ENCODE data around the gene SLC7A9. TPM values are rescaled to one million over a fixed set of nuclear protein-coding genes. Genes with fewer than 3 reads are reported as not detected.
A peak's percentile ranks its signal among the peaks of the same experiment; 100 is the strongest.
"Not testable (repeated sequence)": the region's sequence is repeated elsewhere in the genome, so short reads cannot be mapped to it uniquely, and the experiment has no call there.

SLC7A9 gene
- total and polyA plus RNA-seq, 5 experiments from 2014 or later = 0.93 to 1.5 TPM; not detected in 3

- H3K4me1 Mint-ChIP-seq, H3K27ac Mint-ChIP-seq, ATAC-seq, H3K27me3 Mint-ChIP-seq, H3K4me3 Mint-ChIP-seq, DNase-seq, H3K36me3 Mint-ChIP-seq, H3K9me3 Mint-ChIP-seq, POLR2A ChIA-PET: not testable (repeated sequence)
Observed at GRCh38 chr19:32867436-32867835, 2.1 kb downstream of the SLC7A9 start.

- DNase-seq (no peak), ATAC-seq (no peak)
- Mint-ChIP-seq H3K9me3 (no peaks in the 10 kb centered on the region), H3K36me3 (no peaks in the 10 kb centered on the region), H3K27ac (no peak overlapping the region), H3K27me3 (no peaks in the 10 kb centered on the region), H3K4me3 (no peak overlapping the region), H3K4me1 (no peaks in the 10 kb centered on the region)
- POLR2A ChIA-PET = interaction anchor here (0.6 kb wide), 1 partner anchor 71 kb away, joined by 4 read pairs; no protein-coding TSS in a partner anchor
Observed at GRCh38 chr19:32866564-32867265, 2.9 kb downstream of the SLC7A9 start.

- POLR2A ChIA-PET = interaction anchor here (0.6 kb wide), 1 partner anchor 71 kb away, joined by 4 read pairs; no protein-coding TSS in a partner anchor
- ATAC-seq = no peak
- no peak for DNase-seq
Observed at GRCh38 chr19:32866061-32866460, 3.5 kb downstream of the SLC7A9 start.

GRCh38 chr19:32865326-32865725 is 4.2 kb downstream of the SLC7A9 start:
- Mint-ChIP-seq H3K27me3 (no peaks in the 10 kb centered on the region), H3K27ac (peak overlapping the region in 1 of 10 donors; percentile 62), H3K9me3 (no peaks in the 10 kb centered on the region), H3K36me3 (no peaks in the 10 kb centered on the region), H3K4me1 (no peaks in the 10 kb centered on the region), H3K4me3 (no peak overlapping the region)
- POLR2A ChIA-PET = no interaction called here
- ATAC-seq (no peak), DNase-seq (no peak)

More at GRCh38 chr19:32866061-32866460, 3.5 kb downstream of the SLC7A9 start:
- Mint-ChIP-seq H3K27me3 (no peaks in the 10 kb centered on the region), H3K27ac (no peak overlapping the region), H3K4me1 (no peaks in the 10 kb centered on the region), H3K36me3 (no peaks in the 10 kb centered on the region), H3K4me3 (no peak overlapping the region), H3K9me3 (no peaks in the 10 kb centered on the region)

GRCh38 chr19:32864318-32865007 is 5.1 kb downstream of the SLC7A9 start:
- Mint-ChIP-seq H3K27me3 (no peaks in the 10 kb centered on the region), H3K4me3 (no peak overlapping the region), H3K27ac (no peak overlapping the region), H3K4me1 (no peaks in the 10 kb centered on the region), H3K36me3 (no peaks in the 10 kb centered on the region), H3K9me3 (no peaks in the 10 kb centered on the region)
- DNase-seq (no peak), ATAC-seq (no peak)
- POLR2A ChIA-PET = no interaction called here

GRCh38 chr19:32863841-32864240 is 5.7 kb downstream of the SLC7A9 start:
- no peaks in the 10 kb centered on the region for H3K36me3 Mint-ChIP-seq
- H3K4me1 Mint-ChIP-seq = no peaks in the 10 kb centered on the region
- DNase-seq = no peak
- H3K27me3 Mint-ChIP-seq = no peaks in the 10 kb centered on the region
- no peaks in the 10 kb centered on the region for H3K9me3 Mint-ChIP-seq
- no peak overlapping the region for H3K4me3 Mint-ChIP-seq
- no peak for ATAC-seq
- H3K27ac Mint-ChIP-seq = no peak overlapping the region
- POLR2A ChIA-PET = no interaction called here

- no peak for ATAC-seq
- Mint-ChIP-seq H3K27ac (no peak overlapping the region), H3K4me1 (no peaks in the 10 kb centered on the region), H3K9me3 (no peaks in the 10 kb centered on the region), H3K4me3 (no peak overlapping the region), H3K27me3 (no peaks in the 10 kb centered on the region), H3K36me3 (no peaks in the 10 kb centered on the region)
- POLR2A ChIA-PET = no interaction called here
- DNase-seq = no peak
Observed at GRCh38 chr19:32863301-32863700, 6.3 kb downstream of the SLC7A9 start.

GRCh38 chr19:32862741-32863140 is 6.8 kb downstream of the SLC7A9 start:
- ATAC-seq = no peak
- Mint-ChIP-seq H3K4me1 (no peaks in the 10 kb centered on the region), H3K4me3 (no peak overlapping the region), H3K9me3 (no peaks in the 10 kb centered on the region), H3K27me3 (no peaks in the 10 kb centered on the region), H3K36me3 (no peaks in the 10 kb centered on the region), H3K27ac (no peak overlapping the region)
- POLR2A ChIA-PET = no interaction called here
- DNase-seq = no peak

GRCh38 chr19:32862173-32862572 is 7.4 kb downstream of the SLC7A9 start:
- no peaks in the 10 kb centered on the region for H3K27me3 Mint-ChIP-seq
- no peaks in the 10 kb centered on the region for H3K4me1 Mint-ChIP-seq
- POLR2A ChIA-PET = no interaction called here

GRCh38 chr19:32861596-32861995 is 8.0 kb downstream of the SLC7A9 start:
- no peak overlapping the region for H3K4me3 Mint-ChIP-seq
- H3K4me1 Mint-ChIP-seq = no peaks in the 10 kb centered on the region
- DNase-seq = no peak
- no peaks in the 10 kb centered on the region for H3K27me3 Mint-ChIP-seq
- no peak overlapping the region for H3K27ac Mint-ChIP-seq
- H3K36me3 Mint-ChIP-seq = no peaks in the 10 kb centered on the region
- H3K9me3 Mint-ChIP-seq = no peaks in the 10 kb centered on the region
- no peak for ATAC-seq
- POLR2A ChIA-PET = no interaction called here

More at GRCh38 chr19:32862173-32862572, 7.4 kb downstream of the SLC7A9 start:
- DNase-seq (no peak), ATAC-seq (no peak)
- Mint-ChIP-seq H3K27ac (no peak overlapping the region), H3K9me3 (no peaks in the 10 kb centered on the region), H3K36me3 (no peaks in the 10 kb centered on the region), H3K4me3 (no peak overlapping the region)

- POLR2A ChIA-PET = no interaction called here
Observed at GRCh38 chr19:32859591-32859990, 10.0 kb downstream of the SLC7A9 start.

GRCh38 chr19:32858559-32858958 is 11.0 kb downstream of the SLC7A9 start:
- H3K4me1 Mint-ChIP-seq = no peaks in the 10 kb centered on the region
- DNase-seq (no peak), ATAC-seq (no peak)
- no peak overlapping the region for H3K27ac Mint-ChIP-seq
- POLR2A ChIA-PET = no interaction called here
- H3K27me3 Mint-ChIP-seq = no peaks in the 10 kb centered on the region
- no peak overlapping the region for H3K4me3 Mint-ChIP-seq
- no peaks in the 10 kb centered on the region for H3K9me3 Mint-ChIP-seq
- H3K36me3 Mint-ChIP-seq = no peaks in the 10 kb centered on the region

More at GRCh38 chr19:32859591-32859990, 10.0 kb downstream of the SLC7A9 start:
- DNase-seq (no peak), ATAC-seq (no peak)
- H3K27ac Mint-ChIP-seq = no peak overlapping the region
- H3K36me3 Mint-ChIP-seq = no peaks in the 10 kb centered on the region
- no peaks in the 10 kb centered on the region for H3K4me1 Mint-ChIP-seq
- no peaks in the 10 kb centered on the region for H3K9me3 Mint-ChIP-seq
- no peaks in the 10 kb centered on the region for H3K27me3 Mint-ChIP-seq
- no peak overlapping the region for H3K4me3 Mint-ChIP-seq

- ATAC-seq (no peak), DNase-seq (no peak)
- POLR2A ChIA-PET = no interaction called here
- Mint-ChIP-seq H3K27ac (no peak overlapping the region), H3K36me3 (no peaks in the 10 kb centered on the region), H3K4me3 (no peak overlapping the region), H3K9me3 (no peaks in the 10 kb centered on the region), H3K4me1 (no peaks in the 10 kb centered on the region), H3K27me3 (no peaks in the 10 kb centered on the region)
Observed at GRCh38 chr19:32858155-32858554, 11.4 kb downstream of the SLC7A9 start.

- H3K27ac Mint-ChIP-seq = no peak overlapping the region
- no peaks in the 10 kb centered on the region for H3K9me3 Mint-ChIP-seq
- DNase-seq = no peak
- POLR2A ChIA-PET = no interaction called here
- no peaks in the 10 kb centered on the region for H3K36me3 Mint-ChIP-seq
- no peak overlapping the region for H3K4me3 Mint-ChIP-seq
- H3K27me3 Mint-ChIP-seq = no peaks in the 10 kb centered on the region
- ATAC-seq = no peak
- no peaks in the 10 kb centered on the region for H3K4me1 Mint-ChIP-seq
Observed at GRCh38 chr19:32857584-32857983, 12.0 kb downstream of the SLC7A9 start.

All from naive thymus-derived CD8-positive, alpha-beta T cell (primary cell).